GM21526 (cell line): ENCODE measurements around the gene SP2.

Experiments used
- ATAC-seq: cut with Tn5 transposase; IDR thresholded peaks from one replicate; pipeline ENCODE4 v1.9.1; 2021; ENCODE audit warnings: moderate library complexity; ENCODE audit not compliant: unreplicated experiment, low FRiP score

The SP2 gene

DNA sequence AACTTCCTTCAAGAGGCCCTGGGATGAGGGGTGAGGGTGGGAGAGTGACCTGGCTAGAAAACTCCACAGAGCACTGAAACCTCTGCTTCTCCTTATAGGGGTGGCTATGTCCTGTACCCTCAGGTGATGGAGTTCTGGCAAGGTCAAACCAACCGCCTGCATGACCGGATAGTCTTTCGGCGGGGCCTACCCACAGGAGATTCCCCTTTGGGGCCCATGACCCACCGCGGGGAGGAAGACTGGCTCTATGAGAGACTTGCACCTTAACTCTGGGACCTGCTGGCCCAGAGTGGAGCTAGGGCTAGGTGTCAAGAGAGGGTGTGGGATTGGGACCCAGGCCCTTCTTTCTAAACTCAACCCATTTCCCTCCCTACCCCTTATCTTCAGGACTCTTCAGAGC lies 50.5 kb downstream of the SP2 start:
- ATAC-seq: no peak

DNA sequence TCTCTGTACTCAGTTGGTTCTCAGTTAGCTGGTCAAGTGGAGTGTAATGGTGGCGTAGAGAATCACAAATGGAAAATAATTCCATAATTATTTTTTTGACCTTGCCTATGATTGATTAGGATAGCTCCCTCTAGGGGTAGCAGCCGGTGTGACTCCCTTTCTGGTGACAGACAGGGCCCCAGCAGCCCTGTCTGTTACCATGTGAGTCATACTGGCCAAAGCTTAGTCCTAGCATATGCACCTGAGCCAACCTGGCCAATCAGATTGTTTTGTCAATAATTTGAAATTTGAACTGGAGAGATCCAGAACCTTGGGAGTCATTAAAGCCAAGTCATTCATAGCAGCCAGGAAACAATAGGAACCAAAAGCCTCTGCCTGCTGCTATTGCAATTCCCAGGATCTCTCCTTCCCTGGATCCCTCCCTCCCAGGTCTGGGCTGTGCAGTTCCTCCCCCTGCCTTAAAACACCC lies 50.9 kb downstream of the SP2 start:
- ATAC-seq: no peak

DNA sequence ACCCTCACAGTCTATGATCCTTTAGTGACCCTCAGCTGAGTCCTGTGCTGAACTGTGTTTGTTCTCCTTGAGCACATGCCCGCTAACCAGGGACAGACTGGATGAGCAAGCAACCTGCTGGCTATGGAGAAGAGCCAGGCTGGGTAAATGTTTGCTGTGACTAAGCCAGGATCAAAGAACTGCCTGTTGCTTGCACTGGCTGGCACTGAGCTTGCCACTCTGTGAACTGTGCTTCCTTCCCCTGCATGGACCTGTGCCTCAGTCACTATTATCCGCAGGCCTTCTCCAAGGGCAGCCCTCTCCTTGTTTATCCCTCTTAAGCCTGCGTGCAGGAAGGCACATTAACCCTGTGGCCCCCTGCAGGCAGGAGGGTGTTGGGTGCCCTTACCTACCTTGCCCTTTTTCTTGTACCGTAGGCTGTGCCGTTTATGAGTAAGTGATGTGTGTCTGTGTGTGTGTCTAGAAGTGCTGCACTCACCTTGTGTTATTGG lies 52.7 kb downstream of the SP2 start:
- no peak for ATAC-seq

DNA sequence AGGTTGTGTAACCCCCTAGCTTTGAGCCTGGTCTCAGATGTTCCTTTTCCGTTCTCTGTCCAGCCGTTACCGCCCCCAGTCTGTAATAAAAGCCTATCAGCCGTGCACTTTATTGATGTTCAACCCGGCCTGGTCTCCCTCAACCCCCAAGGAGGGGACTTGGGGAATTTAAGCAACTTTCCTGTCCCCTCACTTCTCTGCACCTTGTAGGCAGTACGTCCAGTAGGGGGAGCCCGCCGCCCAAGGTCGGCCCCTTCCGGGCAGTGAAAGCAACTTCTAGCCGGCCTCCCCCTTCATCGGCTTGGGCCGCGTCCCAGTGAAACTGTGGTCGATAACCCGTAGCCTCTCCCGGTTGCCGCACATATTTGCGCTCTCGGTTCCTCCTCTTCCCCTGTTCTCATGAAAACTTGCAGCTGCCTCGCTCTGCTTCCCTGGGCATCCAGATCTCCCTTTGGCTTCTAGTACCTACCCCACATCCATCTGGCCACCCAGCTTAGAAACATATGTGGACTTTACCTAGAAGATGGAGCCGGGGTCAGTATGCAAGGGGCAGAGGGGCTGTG lies 53.2 kb downstream of the SP2 start:
- no peak for ATAC-seq

DNA sequence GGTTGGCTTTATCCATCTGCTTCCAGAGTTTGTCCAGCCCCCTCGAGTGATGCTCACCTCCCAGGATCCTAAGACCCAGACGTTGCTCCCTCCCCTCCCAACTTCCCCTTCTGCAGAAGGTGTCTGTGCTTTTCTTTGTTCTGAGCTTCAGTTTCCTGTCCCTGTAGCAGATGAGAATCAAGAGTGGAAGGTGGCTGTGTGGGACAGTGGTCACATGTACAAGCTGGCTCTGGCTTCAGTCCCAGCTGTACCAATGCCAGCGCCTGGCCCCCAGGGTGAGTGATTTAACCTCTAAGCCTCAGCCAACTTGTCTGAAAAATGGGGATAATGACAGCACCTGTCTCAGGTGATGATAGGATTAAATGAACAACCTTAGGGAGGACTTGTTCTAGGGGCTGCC lies 53.9 kb downstream of the SP2 start:
- no peak for ATAC-seq

DNA sequence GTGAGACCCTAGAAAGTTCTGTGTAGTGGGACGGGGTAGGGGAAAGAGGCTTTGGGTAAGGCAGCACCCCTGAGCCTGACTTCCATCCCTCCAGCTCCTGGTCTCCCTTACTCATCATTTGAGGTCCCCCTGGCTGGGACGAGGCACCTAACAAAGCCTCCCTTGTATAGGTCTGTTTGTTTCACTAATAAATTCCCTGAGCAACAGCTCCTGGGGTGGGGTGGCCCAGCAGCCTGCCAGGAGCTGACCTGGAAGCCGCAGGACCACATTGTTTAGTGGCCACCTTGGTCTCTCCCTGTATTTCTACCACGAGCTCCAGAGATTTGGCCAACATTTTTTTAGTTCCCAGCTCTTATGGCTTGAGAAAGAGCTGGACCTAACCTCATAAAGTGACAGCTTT lies 54.4 kb downstream of the SP2 start:
- no peak for ATAC-seq

DNA sequence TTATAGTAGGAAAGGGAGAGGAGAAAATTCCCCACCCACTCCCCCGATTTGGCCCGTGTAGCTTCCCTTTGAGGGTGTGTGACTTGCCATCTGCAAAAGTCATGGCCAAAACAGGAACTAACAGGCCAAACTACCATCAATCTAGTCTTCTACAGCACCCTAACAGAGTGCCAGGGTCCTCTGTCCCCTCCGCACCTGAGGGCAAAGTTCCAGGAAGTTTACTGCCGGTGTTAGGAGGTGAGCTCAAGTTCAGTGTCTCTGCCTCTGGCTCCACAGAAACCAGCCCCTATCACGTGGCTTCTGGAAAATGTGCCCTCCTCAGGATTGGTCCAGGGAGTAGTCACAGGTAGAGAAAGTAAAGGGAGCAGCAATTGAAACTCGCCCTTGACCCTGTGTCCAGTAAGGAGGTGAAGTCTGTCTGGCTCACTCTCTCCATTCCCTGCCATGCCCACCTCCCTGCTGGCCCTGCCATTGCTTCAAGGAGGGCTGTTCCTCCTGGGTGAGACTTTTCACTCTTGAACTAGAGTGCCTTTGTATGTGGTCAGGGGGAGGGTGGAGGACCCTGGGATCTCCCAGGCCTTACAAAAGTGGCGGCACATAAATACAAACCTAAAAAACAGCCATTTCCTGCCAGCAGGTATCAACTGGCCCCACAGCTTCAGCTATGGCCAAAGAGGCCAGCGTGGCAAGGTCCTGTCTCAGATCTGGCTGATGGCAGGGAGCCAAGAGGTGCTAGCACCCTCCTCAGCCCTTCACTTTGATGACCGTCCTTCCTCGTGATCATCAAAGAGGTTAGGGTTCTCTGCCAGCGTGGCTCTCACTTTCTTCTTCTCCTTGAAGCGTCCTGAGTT lies 56.4 kb downstream of the SP2 start:
- ATAC-seq: no peak

DNA sequence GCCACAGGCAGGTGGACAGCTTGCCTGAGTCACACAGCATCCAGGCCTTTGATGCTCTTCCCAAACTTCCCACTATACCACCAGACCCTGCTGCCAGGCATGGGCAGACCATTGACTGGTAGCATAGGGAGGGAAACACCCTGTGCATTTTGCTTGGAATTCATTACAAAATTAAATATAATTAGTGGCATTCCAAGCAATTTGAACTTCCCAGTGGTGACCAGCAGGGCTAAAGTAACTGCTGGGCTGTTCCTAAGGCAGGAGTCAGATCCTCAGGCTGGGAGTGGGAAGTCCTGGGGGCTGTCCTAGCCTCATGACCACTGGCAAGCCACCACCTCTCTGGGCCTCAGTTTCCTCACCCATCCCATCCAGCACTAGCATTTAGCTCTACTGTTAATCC lies 57.9 kb downstream of the SP2 start:
- no peak for ATAC-seq

DNA sequence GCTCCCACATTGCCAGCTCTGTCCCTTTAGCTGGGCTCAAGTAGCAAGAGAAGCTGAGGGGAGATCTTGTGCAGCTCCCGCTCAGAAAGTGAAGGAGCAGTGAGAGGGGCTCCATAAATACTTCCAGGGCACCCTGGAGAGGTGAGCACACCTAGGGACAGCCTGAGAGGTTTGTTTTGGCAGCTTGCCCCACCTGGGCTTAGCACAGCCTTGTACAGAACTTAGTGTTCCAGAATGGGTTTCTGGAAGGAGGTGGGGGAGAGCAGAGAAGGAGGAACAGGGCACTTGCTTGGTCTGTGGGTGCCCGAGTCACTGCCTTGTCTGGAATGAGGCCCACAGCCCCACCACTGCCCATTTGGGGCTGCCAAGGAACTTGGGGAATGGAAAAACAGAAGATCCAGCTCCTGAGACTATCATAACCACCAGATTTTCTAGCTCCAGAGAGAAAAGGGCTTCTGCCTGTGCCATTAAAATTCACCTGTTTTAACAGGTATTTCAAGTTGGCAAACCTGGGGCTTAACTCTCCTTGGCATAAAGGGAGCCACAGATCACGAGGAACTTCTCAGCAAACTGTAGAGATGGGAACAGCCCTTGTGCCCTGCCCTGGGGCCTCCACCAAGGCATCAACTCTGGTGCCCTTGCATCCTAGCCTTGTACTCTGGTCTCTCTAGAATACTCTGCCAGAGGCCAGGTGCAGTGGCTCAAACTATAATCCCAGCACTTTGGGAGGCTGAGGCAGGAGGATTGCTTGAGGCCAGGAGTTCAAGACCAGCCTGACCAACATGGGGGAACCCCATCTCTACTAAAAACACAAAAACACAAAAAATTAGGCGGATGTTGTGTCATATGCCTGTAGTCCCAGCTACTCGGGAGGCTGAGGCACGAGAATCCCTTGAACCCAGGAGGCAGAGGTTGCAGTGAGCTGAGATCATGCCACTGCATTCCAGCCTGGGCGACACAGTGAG lies 59.7 kb downstream of the SP2 start:
- ATAC-seq: no peak

DNA sequence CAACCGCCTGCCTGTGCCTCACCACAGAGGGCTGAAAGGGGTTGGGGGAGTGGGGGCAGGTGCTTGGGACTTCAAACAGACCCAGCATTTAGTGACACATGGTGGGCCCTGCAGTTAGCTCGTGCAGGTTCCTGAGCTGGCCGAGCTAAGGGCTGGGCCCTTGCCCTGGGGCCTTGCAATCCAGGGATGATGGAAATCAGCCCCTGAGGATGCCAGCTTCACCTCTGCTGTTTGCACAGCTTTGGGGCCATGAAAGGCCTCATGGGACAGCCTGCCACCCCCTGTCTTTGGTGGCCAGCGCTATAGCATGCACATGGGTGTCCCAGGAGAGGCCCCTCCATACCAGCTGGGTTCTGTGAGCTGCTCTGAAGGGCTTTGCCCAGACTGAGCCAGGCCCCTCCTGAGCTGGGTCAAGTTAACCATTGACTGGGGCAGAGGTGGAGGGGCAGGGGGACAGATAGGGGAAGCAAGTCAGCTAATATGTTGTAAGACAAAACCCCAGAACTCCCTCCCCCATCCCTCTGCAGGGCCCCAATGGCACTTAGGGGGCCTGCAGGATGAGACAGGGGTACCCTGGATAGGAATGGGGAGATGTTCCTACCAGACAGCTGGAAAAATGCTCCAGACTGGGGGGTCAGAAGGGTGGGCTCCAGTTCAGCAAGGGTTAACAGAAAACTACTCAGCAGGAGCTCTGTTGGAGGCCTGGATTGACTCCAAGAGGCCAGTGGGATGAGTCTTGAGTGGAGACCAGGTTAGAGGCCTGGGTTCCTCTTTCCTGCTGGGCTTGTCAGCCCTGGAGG lies 61.0 kb downstream of the SP2 start:
- ATAC-seq: no peak

DNA sequence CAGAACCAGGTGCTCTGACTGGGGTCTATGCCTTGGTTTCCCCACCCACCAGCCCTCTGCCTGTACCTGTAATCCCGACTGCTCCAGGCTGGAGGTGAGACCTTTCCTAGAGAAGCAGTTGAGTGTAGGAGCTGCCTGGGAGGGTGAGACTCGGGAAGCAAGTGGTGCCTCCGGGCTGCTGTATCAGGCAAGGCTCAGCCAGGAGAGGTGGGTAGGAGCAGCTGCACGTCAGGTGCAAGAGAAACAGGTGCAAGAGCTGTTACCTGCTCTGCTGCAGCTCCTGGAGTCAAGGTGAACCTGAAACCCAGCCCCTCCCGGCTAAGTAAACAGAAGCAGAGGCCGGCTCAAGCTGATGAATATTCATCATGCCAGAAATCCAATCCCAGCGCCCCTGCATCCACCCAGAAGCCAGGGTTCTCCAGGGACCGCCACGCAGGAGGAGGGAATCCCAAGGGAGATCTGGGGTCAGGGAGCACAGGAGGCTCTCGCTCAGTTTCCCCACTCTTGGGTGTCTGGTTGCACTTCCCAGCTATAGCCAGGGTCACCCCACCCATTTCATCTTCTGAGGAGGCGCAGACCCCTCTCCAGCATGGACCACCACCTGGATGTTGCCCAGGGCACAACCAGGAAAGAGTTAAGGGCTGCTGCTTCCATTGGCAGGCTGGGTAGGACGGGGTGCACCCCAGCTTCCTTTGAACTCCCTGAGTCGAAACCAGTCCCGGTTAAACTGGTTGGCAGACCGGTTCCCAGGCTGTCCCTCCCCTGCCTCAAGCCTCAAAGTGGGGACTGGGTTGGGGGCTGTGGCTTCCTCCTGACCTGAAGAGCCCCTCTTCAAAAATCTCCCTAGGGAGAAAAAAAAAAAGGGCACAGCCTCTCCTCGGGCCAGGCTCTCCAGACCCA lies 61.8 kb downstream of the SP2 start, which contains the start of gene PRR15L:
TSS of gene PRR15L (minus strand) at position 293 of the 900 bp plus-strand sequence. CDS start 4,649 bp downstream, outside the sequence.
- no peak for ATAC-seq

DNA sequence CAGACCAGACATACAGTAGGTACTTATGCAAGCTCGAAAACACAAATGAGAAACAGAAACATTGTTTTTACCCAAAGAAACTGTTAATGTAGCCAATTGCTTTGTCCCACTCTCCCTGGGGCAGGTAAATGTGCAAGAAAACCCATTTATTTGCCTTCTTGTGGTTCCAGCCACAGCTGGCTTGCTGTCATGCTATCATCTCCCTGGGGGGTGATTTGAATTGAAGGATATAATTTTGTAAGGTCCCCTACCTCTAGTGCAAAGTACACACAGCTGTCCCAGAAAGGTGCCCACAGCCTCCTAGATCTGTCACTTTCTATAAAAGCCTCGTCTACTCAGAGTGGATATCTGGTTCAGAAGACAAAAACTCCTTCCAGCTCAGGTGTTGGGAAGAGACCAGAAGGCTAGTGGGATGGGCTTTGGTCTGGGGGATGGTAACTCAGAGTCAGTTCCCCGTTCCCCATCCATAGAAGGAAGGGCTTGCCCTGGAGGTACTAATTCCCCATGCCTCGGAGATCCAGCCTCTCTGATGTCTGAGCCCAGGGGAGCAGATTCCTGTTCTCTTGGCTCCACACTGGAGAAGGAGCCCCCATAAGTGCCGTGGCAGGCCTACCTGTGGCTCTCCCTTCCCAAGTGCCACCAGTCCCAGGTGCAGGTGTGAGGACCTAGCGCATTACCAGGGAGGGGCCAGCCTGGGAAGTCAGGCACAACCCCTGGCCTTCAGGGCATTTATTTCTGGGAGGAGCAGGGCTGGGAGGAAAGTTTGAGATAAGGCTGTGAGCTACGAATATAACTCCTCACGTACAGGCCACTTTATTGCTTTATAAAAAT lies 64.0 kb downstream of the SP2 start:
- no peak for ATAC-seq

DNA sequence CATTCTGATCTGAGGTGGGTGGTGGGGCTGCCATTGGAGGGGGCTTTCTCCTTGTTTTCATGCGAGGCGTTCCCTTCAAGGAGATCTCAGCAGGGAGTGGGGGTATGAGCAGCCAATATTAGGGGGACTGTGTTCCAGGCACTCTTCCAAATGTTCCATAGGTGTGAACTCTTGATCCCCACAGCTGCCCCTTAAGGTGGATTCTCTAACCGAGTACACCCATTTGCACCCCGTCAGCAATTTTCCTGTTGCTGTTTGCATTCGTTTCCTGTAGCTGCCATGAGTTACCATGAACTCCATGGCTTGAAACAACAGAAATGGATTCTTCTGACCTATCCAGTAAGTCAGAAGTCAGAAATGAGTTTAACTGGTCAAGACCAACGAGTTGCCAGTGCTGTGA lies 65.4 kb downstream of the SP2 start:
- ATAC-seq: no peak

DNA sequence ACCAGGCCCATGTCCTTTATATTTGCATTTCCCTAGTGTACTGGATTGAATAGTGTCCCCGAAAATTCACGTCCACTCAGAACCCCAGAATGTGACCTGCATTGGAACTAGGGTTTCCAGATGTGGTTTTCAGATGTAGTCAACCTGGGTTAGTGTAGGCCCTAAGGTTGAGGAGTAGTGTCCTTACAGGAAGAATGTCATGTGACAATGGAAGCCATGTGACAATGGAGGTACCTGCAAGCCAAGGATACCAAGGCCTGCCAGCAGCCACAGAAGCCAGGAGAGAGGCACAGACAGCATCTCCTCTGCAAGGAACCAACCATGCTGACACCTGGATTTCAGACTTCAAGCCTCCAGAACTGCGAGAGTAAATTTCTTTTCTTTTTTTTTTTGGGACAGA lies 66.9 kb downstream of the SP2 start:
- no peak for ATAC-seq

DNA sequence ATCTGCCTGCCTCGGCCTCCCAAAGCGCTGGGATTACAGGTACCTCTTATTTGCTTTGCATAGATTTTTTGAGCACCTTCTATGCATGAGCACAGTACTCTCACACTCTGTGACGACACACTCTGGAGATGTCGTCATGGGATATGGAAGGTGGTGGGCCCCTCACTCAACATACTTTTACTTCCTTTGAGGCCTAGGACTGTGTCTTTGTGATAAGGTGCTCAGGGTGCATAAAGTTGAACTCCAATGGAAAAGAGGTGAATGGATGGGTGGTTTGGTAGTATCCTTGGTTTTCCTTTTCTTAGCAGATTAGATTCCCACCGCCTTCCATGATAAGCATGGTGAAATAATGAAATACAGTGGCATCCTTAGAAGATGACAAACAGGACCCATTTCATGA lies 68.8 kb downstream of the SP2 start:
- no peak for ATAC-seq

DNA sequence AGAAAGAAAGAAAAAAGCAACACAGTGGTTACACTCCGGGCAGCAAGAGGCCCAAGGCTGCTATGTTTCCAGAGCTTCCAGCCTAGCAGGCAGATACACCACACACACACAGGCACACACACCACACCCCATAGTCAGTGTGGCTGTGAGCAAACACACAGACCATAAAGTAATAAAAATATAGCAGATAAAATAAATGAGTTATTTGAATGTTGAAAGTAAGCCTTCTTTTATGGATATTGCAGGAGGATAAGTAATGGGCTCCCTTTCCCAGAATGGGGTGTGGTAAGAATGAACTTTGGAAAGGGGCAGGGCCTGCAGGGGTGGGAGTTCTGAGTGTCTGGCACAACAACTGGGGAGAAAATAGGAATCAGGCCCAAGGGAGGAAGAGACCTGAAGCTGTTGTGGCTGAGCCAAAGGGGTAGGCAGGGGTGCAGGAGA lies 70.1 kb downstream of the SP2 start:
- ATAC-seq: no peak

DNA sequence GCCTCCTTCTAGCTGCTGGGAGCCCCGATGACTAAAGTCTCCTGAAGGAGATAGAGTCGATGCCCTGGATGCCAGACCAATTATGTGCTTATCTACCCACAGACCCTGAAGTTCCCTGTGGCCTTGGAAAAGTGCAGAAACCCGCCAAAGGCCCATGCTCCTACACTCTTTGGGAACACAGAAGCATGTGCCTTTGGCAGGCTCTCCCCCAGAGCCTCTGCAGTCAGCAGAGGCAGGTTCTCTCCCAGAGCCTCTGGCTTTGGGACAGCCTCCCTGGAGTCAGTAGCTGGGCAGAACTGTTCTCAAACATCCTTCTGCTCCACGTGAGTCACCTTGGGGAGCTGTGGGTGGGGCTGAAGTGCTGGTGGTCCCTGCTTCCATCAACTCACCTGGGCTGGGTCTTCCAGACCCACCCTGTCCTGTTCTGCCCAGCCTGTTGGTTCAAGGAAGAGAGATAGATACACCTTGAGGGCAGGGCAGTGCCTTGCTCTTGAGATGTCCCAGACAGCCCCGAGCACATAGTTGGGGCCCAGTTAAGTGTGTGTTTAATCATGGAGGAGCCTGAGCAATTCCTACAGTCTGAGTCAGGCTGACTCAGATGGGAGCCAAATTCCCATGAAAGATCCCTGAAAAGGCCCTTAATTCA lies 71.7 kb downstream of the SP2 start:
- ATAC-seq: no peak

DNA sequence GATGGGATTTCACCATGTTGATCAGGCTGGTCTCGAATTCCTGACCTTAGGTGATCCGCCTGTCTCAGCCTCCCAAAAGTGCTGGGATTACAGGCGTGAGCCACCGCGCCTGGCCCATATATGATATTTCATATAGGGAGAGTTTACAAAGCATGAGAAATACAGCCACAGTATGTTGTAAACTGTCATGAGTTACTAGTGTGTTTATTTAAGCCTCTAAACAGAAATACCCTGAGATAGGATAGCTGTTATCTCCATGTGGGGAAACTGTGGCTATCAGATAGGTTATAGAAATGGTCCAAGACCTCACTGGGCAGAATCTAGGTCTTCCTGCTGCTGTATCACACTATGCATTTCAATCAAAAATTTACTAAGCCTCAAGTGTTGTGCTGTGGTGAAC lies 72.8 kb downstream of the SP2 start:
- ATAC-seq: no peak
